HepG2 (cell line): ENCODE results near the gene GLS2. TPM values are rescaled to one million over a fixed set of nuclear protein-coding genes. Genes with fewer than 3 reads are reported as not detected.

Experiments
- ARNTL ChIP-seq: sonication (generic); formaldehyde crosslinking; IDR thresholded peaks from 2 replicates; pipeline ENCODE4 v1.4.0; 2020; ENCODE audit warnings: mild to moderate bottlenecking, missing genetic modification reagents
- CAMTA2 ChIP-seq: sonication (generic); formaldehyde crosslinking; IDR thresholded peaks from 2 replicates; pipeline ENCODE4 v1.4.0; 2020; ENCODE audit warnings: mild to moderate bottlenecking, missing genetic modification reagents, borderline replicate concordance
- KLF12 ChIP-seq: sonication (generic); formaldehyde crosslinking; IDR thresholded peaks from 2 replicates; pipeline ENCODE4 v1.4.0; 2020; ENCODE audit warnings: missing genetic modification reagents, borderline replicate concordance
- NONO ChIP-seq, 2 experiments: fragments of 450-650 bp in 1 of 2; sonication (generic) in 1 of 2; formaldehyde crosslinking in 1 of 2; IDR thresholded peaks in 1 of 2; conservative IDR thresholded peaks in 1 of 2; 2 replicates each; pipeline versions ENCODE4 v1.6.1 to v1.8.0; 2017 to 2022; ENCODE audit warnings: mild to moderate bottlenecking in 1 of 2, missing genetic modification reagents in 1 of 2, moderate library complexity in 1 of 2
- RCOR2 ChIP-seq: IDR thresholded peaks from 2 replicates; pipeline ENCODE4 v1.6.1; 2016; ENCODE audit warnings: missing biosample characterization, missing genetic modification reagents
- SOX13 ChIP-seq, 3 experiments: fragments of 450-650 bp in 1 of 3; sonication (generic) in 1 of 3; formaldehyde crosslinking in 1 of 3; IDR thresholded peaks in 2 of 3; conservative IDR thresholded peaks in 1 of 3; 2 replicates each; pipeline versions ENCODE4 v1.5.0 to v1.6.1; 2016 to 2020; ENCODE audit warnings: antibody characterized with exemption in 1 of 3, mild to moderate bottlenecking in 1 of 3, missing compliant biosample characterization in 1 of 3, missing genetic modification reagents in 1 of 3, moderate library complexity in 1 of 3
- SOX5 ChIP-seq: IDR thresholded peaks from 2 replicates; pipeline ENCODE4 v1.6.1; 2016; ENCODE audit warnings: borderline replicate concordance
- SP5 ChIP-seq: IDR thresholded peaks from 2 replicates; pipeline ENCODE4 v1.6.1; 2016; ENCODE audit warnings: low read depth, borderline replicate concordance
- SRSF4 ChIP-seq: fragments of 200-400 bp; formaldehyde crosslinking; IDR thresholded peaks from one replicate; pipeline ENCODE4 v1.6.1; 2018; ENCODE audit warnings: mild to moderate bottlenecking, low read depth, low read length, moderate library complexity; ENCODE audit not compliant: poor library complexity, severe bottlenecking
- TBX2 ChIP-seq: sonication (generic); formaldehyde crosslinking; IDR thresholded peaks from 2 replicates; pipeline ENCODE4 v1.5.0; 2020; ENCODE audit warnings: missing genetic modification reagents, mild to moderate bottlenecking, borderline replicate concordance
- ZBTB21 ChIP-seq: sonication (generic); formaldehyde crosslinking; IDR thresholded peaks from 2 replicates; pipeline ENCODE4 v1.4.0; 2020; ENCODE audit warnings: missing genetic modification reagents
- ZNF24 ChIP-seq: fragments of 450-650 bp; IDR thresholded peaks from 2 replicates; pipeline ENCODE4 v1.6.1; 2017; ENCODE audit warnings: antibody characterized with exemption, mild to moderate bottlenecking
- ZNF253 ChIP-seq: sonication (generic); formaldehyde crosslinking; IDR thresholded peaks from 2 replicates; pipeline ENCODE4 v1.8.0; 2022; ENCODE audit warnings: mild to moderate bottlenecking, missing genetic modification reagents, borderline replicate concordance
- ZNF432 ChIP-seq: sonication (generic); formaldehyde crosslinking; IDR thresholded peaks from 2 replicates; pipeline ENCODE4 v1.5.0; 2020; ENCODE audit warnings: missing genetic modification reagents, mild to moderate bottlenecking, borderline replicate concordance
- ZNF501 ChIP-seq: sonication (generic); formaldehyde crosslinking; IDR thresholded peaks from 2 replicates; pipeline ENCODE4 v1.5.1; 2020; ENCODE audit warnings: mild to moderate bottlenecking, moderate library complexity, missing genetic modification reagents
- ZNF652 ChIP-seq: IDR thresholded peaks from 2 replicates; pipeline ENCODE4 v1.6.1; 2016; ENCODE audit warnings: low read depth, borderline replicate concordance
- polyA plus RNA-seq, 8 experiments: library from polyadenylated mRNA; depleted of rRNA in 3 of 8; stranded (reverse) in 7 of 8; unstranded in 1 of 8; fragments of >200 nt; fragmentation: Illumina TruSeq in 4 of 8; extraction: Trizol in 4 of 8; gene quantifications; 2 replicates each; pipeline versions ENCODE4 v1.2.1 to v1.2.3, GENCODE V29; 2011 to 2016; ENCODE audit warnings: low read depth in 4 of 8, missing spikeins in 1 of 8, mixed read lengths in 1 of 8; ENCODE audit not compliant: insufficient read depth in 1 of 8
- total RNA-seq, 5 experiments: library from RNA; depleted of rRNA; stranded (reverse); fragments of >200 nt; fragmentation: Illumina TruSeq; extraction: Trizol; gene quantifications; 2 replicates each; pipeline ENCODE4 v1.2.3, GENCODE V29; 2016; ENCODE audit warnings: low read depth in 1 of 5
- TF ChIP-seq, protein P1 (sequence below): sonication (generic); formaldehyde crosslinking; conservative IDR thresholded peaks from 2 replicates; pipeline ENCODE4 v1.4.0; 2020; ENCODE audit warnings: missing genetic modification reagents
- TF ChIP-seq, protein P2 (sequence below): sonication (generic); formaldehyde crosslinking; IDR thresholded peaks from 2 replicates; pipeline ENCODE4 v1.5.0; 2020; ENCODE audit warnings: mild to moderate bottlenecking, missing genetic modification reagents, borderline replicate concordance
- TF ChIP-seq, protein P3 (sequence below): sonication (generic); formaldehyde crosslinking; IDR thresholded peaks from 2 replicates; pipeline ENCODE4 v1.5.0; 2020; ENCODE audit warnings: missing genetic modification reagents
- TF ChIP-seq, protein P4 (sequence below), 2 experiments: IDR thresholded peaks; 2 replicates each; pipeline ENCODE4 v1.6.1; 2011 to 2012; ENCODE audit warnings: low read length in 2 of 2, borderline replicate concordance in 1 of 2, low read depth in 1 of 2, mild to moderate bottlenecking in 1 of 2, moderate library complexity in 1 of 2

Gene GLS2
- total and polyA plus RNA-seq, 2 of the 13 experiments (the other 11 are each of a cell fraction or from before 2014, with no cell fraction given) = 8.6 to 12.2 TPM

DNA sequence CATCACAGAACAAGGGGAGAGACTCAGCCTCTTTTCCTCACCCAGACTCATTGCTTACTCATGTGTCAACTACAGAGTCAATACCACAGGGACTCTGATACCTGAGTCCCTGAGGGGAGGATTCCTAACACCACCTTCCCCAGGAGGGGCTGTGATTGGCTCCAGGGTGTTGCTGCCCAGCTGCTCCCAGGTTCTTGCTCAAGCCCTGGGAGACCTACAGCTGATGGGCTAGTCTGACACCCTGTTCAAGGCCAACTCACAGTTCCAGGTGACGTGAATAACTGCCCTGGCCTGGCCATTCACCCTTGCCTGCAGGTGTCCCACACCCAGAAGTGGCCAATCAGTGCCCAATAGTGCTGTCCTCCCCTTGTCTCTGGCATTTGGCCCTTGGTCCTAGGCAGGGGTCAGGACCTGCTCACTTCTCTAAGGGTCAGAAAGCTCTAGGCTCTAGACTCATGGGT lies 11.0 kb downstream of the GLS2 start (continued):
- TF ChIP-seq, protein P1, sequence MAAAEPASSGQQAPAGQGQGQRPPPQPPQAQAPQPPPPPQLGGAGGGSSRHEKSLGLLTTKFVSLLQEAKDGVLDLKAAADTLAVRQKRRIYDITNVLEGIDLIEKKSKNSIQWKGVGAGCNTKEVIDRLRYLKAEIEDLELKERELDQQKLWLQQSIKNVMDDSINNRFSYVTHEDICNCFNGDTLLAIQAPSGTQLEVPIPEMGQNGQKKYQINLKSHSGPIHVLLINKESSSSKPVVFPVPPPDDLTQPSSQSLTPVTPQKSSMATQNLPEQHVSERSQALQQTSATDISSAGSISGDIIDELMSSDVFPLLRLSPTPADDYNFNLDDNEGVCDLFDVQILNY (CRISPR knock-in tag) = no peak
- no peak for TF ChIP-seq SOX13 (IDR thresholded peaks at IDR 0.05)
- no peak for TF ChIP-seq SOX13 (CRISPR knock-in tag; conservative IDR thresholded peaks at IDR 0.05 in 1 of 2, IDR thresholded peaks at IDR 0.05 in 1 of 2)
- no peak for TF ChIP-seq ZNF24
- TF ChIP-seq ZNF253 (CRISPR knock-in tag) = no peak
- 0 out of 2 replicates have a peak, but pooled peaks have one; percentile 9 for TF ChIP-seq SOX5 (CRISPR knock-in tag)
- no peak for TF ChIP-seq ZNF432 (CRISPR knock-in tag)
- TF ChIP-seq TBX2 (CRISPR knock-in tag) = peak; percentile 82
- TF ChIP-seq ZBTB21 (CRISPR knock-in tag) = no peak
- no peak for TF ChIP-seq RCOR2 (CRISPR knock-in tag)
- TF ChIP-seq NONO (IDR thresholded peaks at IDR 0.05) = no peak
- no peak; the same call in 1 of the 2 replicates for TF ChIP-seq NONO (CRISPR knock-in tag; conservative IDR thresholded peaks at IDR 0.05)
- no peak for TF ChIP-seq SRSF4
- TF ChIP-seq ARNTL (CRISPR knock-in tag) = no peak
- TF ChIP-seq SP5 (CRISPR knock-in tag) = no peak
- TF ChIP-seq KLF12 = no peak
- TF ChIP-seq, protein P2, sequence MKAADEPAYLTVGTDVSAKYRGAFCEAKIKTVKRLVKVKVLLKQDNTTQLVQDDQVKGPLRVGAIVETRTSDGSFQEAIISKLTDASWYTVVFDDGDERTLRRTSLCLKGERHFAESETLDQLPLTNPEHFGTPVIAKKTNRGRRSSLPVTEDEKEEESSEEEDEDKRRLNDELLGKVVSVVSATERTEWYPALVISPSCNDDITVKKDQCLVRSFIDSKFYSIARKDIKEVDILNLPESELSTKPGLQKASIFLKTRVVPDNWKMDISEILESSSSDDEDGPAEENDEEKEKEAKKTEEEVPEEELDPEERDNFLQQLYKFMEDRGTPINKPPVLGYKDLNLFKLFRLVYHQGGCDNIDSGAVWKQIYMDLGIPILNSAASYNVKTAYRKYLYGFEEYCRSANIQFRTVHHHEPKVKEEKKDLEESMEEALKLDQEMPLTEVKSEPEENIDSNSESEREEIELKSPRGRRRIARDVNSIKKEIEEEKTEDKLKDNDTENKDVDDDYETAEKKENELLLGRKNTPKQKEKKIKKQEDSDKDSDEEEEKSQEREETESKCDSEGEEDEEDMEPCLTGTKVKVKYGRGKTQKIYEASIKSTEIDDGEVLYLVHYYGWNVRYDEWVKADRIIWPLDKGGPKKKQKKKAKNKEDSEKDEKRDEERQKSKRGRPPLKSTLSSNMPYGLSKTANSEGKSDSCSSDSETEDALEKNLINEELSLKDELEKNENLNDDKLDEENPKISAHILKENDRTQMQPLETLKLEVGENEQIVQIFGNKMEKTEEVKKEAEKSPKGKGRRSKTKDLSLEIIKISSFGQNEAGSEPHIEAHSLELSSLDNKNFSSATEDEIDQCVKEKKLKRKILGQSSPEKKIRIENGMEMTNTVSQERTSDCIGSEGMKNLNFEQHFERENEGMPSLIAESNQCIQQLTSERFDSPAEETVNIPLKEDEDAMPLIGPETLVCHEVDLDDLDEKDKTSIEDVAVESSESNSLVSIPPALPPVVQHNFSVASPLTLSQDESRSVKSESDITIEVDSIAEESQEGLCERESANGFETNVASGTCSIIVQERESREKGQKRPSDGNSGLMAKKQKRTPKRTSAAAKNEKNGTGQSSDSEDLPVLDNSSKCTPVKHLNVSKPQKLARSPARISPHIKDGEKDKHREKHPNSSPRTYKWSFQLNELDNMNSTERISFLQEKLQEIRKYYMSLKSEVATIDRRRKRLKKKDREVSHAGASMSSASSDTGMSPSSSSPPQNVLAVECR = peak; percentile 42; the same call in 1 of the 2 replicates
- no peak for TF ChIP-seq ZNF501 (CRISPR knock-in tag)
- TF ChIP-seq CAMTA2 = no peak
- TF ChIP-seq, protein P3, sequence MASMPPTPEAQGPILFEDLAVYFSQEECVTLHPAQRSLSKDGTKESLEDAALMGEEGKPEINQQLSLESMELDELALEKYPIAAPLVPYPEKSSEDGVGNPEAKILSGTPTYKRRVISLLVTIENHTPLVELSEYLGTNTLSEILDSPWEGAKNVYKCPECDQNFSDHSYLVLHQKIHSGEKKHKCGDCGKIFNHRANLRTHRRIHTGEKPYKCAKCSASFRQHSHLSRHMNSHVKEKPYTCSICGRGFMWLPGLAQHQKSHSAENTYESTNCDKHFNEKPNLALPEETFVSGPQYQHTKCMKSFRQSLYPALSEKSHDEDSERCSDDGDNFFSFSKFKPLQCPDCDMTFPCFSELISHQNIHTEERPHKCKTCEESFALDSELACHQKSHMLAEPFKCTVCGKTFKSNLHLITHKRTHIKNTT (CRISPR knock-in tag) = no peak
- TF ChIP-seq, protein P4, sequence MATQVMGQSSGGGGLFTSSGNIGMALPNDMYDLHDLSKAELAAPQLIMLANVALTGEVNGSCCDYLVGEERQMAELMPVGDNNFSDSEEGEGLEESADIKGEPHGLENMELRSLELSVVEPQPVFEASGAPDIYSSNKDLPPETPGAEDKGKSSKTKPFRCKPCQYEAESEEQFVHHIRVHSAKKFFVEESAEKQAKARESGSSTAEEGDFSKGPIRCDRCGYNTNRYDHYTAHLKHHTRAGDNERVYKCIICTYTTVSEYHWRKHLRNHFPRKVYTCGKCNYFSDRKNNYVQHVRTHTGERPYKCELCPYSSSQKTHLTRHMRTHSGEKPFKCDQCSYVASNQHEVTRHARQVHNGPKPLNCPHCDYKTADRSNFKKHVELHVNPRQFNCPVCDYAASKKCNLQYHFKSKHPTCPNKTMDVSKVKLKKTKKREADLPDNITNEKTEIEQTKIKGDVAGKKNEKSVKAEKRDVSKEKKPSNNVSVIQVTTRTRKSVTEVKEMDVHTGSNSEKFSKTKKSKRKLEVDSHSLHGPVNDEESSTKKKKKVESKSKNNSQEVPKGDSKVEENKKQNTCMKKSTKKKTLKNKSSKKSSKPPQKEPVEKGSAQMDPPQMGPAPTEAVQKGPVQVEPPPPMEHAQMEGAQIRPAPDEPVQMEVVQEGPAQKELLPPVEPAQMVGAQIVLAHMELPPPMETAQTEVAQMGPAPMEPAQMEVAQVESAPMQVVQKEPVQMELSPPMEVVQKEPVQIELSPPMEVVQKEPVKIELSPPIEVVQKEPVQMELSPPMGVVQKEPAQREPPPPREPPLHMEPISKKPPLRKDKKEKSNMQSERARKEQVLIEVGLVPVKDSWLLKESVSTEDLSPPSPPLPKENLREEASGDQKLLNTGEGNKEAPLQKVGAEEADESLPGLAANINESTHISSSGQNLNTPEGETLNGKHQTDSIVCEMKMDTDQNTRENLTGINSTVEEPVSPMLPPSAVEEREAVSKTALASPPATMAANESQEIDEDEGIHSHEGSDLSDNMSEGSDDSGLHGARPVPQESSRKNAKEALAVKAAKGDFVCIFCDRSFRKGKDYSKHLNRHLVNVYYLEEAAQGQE (IDR thresholded peaks at IDR 0.05; ENCODE audit: borderline replicate concordance in 1 of 2, low read depth in 1 of 2, low read length in 2 of 2) = no peak
- TF ChIP-seq ZNF652 (CRISPR knock-in tag) = no peak
